HG03469 (cell line): Measurements from ENCODE around the gene HEMK1.

Experiments
- ATAC-seq: cut with Tn5 transposase; IDR thresholded peaks from one replicate; pipeline ENCODE4 v1.9.1; 2021; ENCODE audit warnings: mild to moderate bottlenecking, moderate library complexity, moderate number of reproducible peaks; ENCODE audit not compliant: unreplicated experiment

The HEMK1 gene

GRCh38 chr3:50568947-50569749 is at the start of gene HEMK1:
TSS of gene HEMK1 (plus strand) at chr3:50569522. CDS start at chr3:50571105, 1,583 bp downstream.
- peak; percentile 25 for ATAC-seq

- no peak for ATAC-seq
Measured at GRCh38 chr3:50520849-50521248, 48.5 kb upstream of the HEMK1 start.

- no peak for ATAC-seq
Measured at GRCh38 chr3:50521572-50521971, 47.8 kb upstream of the HEMK1 start.

GRCh38 chr3:50523279-50523811 is 46.0 kb upstream of the HEMK1 start:
- no peak for ATAC-seq

GRCh38 chr3:50524746-50525145 is 44.6 kb upstream of the HEMK1 start:
- ATAC-seq, result no peak

- no peak for ATAC-seq
Measured at GRCh38 chr3:50525191-50525910, 44.0 kb upstream of the HEMK1 start.

- ATAC-seq, result no peak
Measured at GRCh38 chr3:50525987-50526386, 43.3 kb upstream of the HEMK1 start.

- ATAC-seq, result no peak
Measured at GRCh38 chr3:50530001-50530970, 39.0 kb upstream of the HEMK1 start.

GRCh38 chr3:50531201-50531600 is 38.1 kb upstream of the HEMK1 start:
- no peak for ATAC-seq

- ATAC-seq, result no peak
Measured at GRCh38 chr3:50532062-50532705, 37.1 kb upstream of the HEMK1 start.

- ATAC-seq, result no peak
Measured at GRCh38 chr3:50533316-50533715, 36.0 kb upstream of the HEMK1 start.

- ATAC-seq, result no peak
Measured at GRCh38 chr3:50533807-50534461, 35.4 kb upstream of the HEMK1 start.

- no peak for ATAC-seq
Measured at GRCh38 chr3:50534681-50535330, 34.5 kb upstream of the HEMK1 start.

- no peak for ATAC-seq
Measured at GRCh38 chr3:50536471-50537180, 32.7 kb upstream of the HEMK1 start.

- ATAC-seq, result no peak
Measured at GRCh38 chr3:50537421-50538129, 31.7 kb upstream of the HEMK1 start.

- no peak for ATAC-seq
Measured at GRCh38 chr3:50539356-50540286, 29.7 kb upstream of the HEMK1 start.
